Inferior parietal cortex (tissue), 1 donor: ENCODE results near the gene TTC4.
"Not testable (repeated sequence)": the region's sequence is repeated elsewhere in the genome, so short reads cannot be mapped to it uniquely, and the experiment has no call there.

Experiments used
- DNase-seq: peaks from one replicate; pipeline ENCODE4 v3.0.0-alpha.2; 2016; ENCODE audit errors: extremely low spot score

Gene TTC4

DNA sequence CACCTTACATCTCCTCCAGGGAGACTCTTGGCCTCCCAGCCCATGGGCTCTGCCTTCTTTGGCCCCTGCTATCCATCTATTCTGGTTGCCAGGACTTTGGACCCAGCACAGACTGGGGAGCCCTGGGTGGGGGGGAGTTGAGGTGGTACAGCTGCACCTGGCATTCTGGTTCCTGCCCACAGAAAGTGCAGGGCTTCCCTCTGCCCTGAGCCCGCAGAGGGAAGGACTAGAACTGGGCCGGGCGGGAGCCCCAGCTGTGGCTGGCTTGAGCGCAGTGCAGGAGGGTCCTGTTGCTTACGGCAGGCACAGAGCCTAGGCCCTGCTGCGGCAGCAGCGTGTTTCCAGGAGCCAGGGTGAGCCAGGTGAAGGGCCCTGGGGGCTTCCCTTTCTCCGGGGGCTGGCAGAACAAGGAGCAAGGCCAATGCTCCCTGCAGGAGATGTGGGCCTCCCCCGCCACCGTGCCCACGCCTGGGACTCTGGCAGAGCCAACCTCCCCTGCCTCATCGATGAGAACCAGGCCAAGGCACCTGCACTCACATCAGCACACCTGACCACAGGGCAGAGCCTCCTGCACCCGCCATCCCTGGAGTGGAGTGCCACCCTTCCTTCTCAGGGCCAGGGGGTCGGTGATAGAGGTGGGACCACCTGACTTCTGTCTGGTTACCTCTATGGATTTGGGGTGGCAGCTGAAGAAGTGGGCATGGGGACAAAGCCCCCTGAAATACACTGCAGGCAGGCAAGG is 32.6 kb downstream of the TTC4 start:
- no peak for DNase-seq

DNA sequence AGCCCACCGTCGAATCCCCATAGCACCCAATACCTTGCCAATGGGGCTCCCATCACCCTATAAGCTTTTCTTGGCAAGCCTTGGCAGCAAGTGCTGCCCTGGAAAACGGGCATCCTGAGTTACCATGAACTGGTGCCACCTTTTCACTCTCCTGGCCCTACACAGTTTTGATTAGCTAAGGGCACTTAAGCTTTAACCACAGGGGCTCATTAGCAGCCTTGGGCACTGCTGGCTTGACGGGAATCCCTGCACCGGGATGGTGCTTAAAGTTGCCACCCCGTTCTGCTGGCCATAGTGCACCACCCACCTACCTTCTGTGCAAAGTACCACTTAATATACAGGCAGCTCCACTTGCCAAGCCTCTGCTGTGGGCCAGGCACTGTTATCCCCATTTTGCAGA is 34.9 kb downstream of the TTC4 start:
- no peak for DNase-seq

DNA sequence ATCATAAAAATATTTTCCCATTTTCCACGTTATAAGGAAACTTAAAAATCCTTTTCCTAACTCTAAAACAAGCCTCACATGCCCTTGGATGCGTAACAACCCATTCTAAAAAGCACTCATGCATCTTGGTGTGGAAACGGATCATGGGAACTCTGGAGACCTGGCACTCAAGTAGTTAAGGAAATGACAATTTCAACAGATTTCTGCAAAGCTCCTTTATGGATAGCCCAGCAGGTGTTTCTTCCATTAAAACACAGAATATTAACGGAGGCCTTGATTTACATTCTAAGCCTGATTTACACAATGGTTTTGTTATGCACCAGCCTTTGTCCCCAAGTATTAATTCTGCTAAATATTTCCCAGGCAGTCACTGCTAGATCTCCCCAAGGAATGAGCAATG is 35.8 kb downstream of the TTC4 start:
- no peak for DNase-seq

DNA sequence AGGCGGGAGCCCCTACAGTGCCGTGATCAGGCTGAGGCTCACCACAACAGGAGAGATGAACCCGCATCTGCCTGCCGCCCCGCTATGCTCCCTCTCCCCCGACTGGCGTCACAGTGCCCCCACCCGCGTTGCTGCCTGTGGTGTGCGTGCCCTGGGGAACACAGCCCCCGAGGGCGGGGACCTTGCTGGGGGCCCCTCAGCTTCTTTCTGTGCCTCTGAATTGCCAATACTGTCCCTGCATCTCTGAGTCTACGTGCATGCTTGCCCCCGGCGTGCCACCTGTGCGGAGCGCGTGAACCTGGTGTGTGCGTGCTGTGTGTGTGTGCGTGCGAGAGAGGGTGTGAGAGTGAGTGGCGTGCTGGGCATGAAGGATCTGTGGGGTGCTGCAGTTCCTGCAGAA is 38.4 kb downstream of the TTC4 start:
- no peak for DNase-seq

DNA sequence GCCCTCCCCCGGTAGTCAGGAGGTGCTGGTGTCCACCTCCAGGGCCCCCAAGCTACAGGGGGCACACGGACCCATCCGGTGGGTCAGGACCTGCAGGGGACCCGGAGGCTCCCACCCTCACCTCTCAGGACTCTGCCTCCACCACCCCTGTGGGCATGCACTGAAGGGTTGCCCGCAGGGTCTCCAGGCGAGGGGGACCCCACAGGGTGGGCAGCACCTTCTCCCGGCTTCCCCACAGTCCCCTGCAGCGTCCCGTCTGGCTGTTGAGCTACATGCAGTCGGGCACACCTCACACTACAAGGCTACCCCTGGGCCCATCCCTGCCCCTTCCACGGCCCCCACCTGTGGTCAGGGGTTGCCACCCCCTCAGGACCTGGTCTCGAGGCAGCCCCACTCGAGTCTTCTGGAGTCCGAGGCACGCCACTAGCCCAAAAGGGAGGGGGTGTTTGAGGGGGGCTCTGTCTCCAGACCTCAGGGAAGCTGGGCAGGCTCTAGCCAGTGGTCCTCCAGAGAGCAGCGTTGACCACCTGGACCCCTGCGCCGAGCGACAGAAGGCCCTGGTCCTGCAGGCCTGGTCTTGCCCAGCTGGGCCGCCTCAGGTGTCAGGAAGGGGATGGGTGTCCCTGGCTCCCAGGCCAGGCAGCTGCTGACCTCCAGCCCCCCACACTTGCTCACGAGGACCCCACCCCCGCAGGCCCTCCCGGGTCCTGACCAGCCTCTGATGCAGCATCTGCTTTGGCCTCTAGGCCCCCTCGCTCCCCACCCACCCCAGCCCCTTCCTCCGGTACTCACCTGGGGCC is 39.0 kb downstream of the TTC4 start:
- DNase-seq, result no peak

DNA sequence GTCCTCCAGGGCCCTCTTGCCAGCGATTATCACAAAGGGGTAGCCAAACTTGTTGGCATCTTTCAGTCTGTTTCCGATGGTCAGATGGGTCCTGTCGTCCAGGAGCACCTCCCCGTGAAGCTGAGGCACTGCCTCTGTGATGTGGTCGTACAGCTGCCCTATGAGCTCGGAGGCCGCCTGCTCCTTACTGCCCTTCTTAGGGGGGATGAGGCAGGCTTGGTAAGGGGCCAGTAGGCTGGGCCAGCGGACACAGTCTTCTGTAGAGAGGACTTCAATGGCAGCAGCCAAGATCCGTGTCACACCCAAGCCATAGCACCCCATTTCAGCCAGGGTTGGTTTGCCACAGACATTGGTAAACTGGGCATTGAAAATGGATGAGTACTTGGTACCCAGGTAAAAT is 42.2 kb downstream of the TTC4 start:
- no peak for DNase-seq

DNA sequence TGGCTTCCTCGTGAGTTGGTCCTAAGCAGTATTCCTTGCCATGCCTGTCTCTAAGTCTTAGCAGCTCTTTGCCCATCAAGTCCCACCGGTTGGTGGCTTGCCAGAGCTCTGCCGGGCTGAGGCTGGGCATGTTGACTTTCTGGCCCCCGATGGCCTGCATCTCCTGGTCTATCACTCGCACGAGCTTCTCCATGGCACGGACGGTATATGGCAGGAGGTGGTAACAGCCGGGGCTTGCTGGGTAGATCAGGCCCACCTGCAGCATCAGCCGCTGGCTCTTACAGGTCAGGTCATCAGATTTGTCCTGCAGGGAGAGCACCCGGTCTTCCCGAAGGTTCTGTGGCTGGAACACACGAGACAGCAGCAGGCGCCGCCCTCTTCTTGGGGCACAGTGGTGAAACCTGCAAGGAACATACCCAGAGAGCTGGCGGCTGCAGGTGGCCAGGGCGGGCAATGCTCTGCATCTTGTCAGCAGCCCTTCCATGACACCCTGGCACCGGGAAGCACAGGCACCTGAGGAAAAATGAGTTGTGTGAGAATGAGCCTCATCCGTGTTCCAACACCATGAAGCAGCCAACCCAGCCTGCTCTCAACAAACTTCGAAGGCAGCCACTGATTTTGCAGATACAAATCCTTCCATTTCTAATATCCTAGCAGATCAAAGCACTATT is 43.2 kb downstream of the TTC4 start:
- no peak for DNase-seq

DNA sequence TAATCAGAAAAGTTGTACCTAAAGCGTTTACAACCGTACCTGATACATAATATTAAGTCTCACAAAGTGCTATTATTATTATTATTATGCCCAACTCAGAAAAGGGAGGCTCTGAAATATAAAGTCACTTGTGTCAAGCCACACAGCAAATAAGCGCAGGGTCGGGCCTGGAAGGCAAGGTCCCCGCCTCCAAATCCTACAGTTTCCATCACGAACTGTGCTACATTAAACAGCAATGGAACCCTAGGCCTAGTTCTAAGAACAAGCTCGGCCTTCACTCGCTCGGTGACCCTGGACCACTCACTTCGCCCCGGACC is 48.1 kb downstream of the TTC4 start:
- no peak for DNase-seq

DNA sequence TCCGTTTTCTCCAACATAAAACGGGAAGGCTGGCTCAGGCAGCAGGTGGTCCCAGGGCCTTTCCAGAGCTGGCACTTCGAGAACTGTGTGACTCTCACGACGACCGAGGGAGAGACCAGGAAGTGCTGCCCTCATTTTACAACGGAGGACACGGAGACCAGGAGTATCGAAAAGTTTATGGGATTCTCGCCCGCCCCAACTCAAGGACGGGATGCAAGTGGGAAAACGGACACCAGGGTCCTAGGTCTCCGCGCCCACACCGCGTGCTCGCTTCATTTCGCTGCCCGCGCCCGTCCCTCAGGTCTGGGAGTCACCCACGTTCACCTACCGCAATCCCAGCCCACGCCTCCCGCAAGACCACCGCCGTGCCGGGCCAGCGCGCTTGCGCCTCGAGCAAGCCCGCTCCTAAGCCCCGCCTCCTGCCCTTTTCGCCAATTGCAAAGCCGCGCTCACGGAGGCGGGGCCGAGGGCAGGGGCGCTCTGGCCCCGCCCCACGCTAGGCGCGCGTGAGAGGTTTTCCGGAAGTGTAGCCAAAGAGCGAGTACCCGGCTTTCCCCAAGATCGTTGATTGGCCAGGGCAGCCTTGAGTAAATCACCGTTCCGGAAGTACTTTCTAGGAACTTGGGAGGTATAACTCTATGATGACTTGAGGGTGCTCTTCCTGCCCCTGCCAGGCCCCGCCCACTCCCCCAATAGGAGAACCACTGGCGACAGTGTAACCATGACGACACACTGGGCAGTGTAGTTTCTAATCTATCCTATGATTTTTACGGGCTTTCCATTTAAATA is 48.7 kb downstream of the TTC4 start, which contains the start of gene PARS2:
Gene PARS2, minus strand, starts transcription at position 391 of the 789 bp plus-strand sequence. CDS start 5,362 bp downstream, outside the sequence.
- DNase-seq, result peak; percentile 100

DNA sequence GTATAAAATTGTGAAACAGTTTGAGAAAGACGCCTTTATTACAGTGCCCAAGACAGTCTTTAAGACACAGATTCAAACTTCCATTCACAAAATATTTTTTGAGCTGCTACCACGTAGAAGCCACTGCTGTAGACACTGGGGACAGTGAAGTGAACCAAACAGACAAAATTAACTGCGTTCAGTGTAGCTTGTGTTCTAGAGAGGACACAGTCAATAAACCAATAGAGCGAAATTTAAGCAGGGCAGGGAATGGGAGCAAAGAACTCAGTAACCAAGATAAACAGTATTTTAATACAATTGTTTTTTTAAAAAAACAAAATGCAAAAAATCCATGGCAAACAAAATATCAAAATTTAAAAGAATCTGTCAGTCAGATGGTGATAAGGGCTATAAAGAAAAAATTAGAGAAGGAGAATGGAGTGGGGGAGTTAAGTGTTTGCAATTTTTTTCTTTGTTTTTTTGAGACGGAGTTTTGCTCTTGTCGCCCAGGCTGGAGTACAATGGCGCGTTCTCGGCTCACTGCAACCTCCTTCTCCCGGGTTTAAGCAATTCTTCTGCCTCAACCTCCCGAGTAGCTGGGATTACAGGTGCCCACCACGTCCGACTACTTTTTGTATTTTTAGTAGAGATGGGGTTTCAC is 49.4 kb downstream of the TTC4 start:
- DNase-seq, result no peak

DNA sequence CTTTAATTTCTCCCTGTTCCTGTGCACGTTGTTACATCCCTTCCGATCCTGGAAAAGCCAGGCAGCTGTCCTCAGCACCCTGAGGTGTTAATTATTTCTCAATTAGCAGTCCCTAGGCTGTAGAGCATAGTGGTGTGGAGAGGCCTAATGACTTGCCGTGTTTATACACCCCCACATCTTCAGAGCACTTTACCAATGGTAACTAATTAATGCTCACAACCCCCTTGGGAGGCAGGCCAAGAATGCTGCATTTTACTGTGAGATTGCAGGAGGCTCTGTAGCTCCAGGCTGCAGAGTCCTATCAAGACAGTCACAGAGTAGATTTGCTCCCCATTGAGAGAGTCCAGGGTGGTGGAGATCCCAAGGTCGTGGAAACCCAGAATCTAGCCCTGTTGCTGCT is 51.1 kb downstream of the TTC4 start:
- DNase-seq, result no peak

DNA sequence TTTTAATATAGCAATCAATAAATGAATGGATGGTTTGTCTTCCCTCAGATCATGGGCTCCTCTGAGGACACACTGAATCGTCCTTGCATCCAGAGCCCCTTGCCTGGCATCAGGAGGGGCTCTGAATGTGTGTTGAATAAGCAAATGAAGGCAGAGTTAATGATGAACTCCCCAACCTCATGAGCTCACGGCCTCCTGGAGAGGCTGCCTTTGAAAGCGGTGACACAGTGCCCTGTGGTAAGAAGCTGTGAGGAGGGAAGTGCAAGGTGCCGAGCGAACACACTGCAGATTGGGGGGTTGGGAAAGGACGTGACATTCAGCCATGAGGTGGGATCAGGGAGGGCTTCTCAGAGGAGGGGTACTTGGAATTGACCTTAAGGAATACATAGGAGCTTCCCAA is 51.9 kb downstream of the TTC4 start:
- no peak for DNase-seq

DNA sequence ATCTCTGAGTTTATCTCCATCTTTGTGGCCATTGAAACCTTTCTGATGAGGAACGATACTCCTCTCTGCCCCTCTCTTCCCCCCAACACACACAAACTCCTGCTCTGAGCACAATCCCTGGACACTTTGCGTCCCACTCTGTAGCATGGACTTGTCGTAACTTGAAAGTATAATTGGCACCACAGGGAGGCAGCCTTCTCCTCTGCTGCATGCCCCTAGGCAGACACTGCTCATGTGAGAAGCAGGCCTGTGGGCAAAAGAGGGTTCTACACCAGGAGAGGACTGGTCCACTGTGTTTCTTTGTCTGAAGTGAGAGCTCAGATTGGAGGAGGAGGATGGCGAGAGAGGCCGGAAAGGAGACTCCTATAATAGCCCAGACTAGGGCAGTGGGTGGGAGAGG is 52.4 kb downstream of the TTC4 start:
- no peak for DNase-seq

DNA sequence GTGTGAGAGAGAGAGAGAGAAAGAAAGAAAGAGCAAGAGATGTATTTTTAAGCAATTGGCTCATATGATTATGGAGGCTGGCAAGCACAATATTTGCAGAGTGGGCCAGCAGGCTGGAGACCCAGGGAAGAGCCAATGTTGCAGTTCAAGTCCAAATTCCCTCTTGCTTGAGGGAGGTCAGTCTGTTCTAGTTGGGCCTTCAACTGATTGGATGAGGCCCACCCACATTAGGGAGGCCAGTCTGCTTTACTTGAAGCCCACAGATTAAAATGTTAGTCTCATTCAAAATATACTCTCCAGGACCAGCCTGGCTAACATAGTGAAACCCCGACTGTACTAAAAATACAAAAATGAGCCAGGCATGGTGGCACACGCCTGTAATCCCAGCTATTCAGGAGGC is 57.3 kb downstream of the TTC4 start:
- no peak for DNase-seq

DNA sequence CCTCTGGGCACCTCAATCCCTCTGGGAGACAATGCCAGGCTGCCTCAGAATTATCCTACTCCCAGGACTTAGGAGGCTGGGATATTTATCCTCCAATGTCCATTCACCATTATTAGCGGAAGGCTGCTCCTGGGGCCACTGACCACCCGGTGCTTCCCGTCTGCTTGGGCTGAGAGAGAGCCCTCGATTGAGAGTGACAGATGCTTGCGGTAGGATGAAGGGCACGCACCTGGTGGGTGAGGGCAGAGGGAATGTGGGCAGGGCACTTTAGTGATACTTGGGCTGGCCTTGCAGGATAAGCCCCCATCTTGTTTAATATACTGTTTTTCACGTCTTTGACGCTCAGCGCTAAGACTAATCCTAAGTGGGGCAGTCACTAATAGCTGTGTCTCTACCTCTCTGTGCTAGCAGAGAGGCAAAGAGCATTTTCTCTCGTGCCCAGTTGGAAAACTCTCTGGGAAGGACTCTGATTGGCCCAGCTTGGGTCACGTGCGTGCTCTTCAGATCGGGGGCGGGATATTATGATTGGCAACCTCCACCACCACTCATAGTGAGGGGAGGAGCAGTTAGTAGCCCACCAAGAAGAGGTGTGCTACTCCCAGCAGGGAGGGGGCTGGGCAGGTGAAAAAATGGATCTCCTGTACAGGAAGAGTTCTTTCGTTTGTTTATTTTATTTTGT is 59.3 kb downstream of the TTC4 start:
- no peak for DNase-seq

DNA sequence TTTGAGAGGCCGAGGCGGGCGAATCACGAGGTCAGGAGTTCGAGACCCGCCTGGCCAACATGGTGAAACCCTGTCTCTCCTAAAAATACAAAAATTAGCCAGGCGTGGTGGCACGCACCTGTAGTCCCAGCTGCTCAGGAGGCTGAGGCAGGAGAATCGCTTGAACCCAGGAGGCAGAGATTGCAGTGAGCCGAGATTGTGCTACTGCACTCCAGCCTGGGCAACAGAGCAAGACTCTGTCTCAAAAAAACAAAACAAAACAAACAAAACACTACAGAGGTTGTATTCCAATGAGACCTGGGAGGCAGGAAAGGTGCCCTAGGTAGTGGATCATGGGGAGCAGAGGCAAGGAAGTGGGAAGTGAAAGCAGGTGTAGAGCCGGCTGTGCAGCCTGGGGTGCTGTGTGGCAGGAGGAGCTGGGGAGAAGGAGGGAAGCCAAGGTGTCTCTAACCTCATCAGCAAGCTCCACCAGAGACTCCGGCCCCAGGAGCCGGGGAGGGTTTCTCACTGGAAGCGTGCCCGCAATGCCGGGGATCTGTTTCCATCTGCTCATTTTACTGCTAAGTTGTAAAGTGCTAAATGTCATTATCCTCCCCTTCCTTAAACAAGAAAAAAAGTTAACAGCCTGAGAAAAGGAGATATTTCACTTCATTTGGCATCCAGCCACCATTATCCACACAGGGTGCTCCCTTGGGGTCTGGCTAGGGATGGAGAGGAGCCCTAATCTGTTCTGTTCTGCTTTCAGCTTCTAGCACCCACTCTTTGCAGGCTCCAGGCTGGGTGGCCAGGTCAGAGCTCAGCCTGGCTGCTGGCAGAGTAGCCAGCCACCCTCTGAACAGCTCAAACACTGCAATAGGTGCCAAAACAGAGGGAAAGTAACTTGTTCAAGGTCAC is 60.4 kb downstream of the TTC4 start:
- not testable (repeated sequence) for DNase-seq

DNA sequence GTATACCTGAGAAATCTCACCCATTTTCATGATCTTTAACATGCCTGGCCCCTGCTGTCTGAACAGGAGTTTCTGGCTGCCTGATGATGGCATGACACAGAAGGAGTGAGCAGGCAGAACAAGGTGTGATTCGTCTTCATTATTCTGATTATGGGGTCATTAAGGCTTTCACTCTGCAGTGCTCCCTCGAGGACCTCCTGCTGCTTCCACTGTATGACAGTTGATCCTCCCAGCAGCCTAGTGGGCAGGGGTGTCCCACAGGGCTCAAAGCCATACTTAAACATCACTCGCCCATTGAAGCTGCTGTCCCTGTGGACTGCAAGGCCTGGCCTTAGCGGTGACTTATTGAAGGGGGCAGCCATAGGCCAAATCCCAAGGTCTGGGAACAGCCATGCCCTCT is 61.4 kb downstream of the TTC4 start:
- no peak for DNase-seq

DNA sequence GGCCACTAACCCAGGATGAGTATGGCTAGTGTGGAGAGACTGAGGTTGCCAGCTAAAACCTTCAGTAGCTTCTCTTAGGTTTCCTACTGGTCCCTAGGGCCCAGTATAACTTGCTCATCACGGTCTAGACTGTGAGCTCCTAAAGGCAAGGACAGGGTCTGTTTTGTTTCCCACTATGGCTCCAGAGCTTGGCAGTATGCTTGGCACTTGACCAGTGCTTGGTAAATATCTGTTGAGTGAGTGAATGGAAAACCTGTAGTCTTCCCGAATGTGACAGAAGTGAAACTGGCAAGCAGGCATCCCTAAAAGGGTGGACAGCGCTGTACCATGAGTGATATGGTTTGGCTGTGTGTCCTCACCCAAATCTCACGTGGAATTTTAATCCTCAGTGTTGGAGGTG is 61.8 kb downstream of the TTC4 start:
- DNase-seq, result no peak

DNA sequence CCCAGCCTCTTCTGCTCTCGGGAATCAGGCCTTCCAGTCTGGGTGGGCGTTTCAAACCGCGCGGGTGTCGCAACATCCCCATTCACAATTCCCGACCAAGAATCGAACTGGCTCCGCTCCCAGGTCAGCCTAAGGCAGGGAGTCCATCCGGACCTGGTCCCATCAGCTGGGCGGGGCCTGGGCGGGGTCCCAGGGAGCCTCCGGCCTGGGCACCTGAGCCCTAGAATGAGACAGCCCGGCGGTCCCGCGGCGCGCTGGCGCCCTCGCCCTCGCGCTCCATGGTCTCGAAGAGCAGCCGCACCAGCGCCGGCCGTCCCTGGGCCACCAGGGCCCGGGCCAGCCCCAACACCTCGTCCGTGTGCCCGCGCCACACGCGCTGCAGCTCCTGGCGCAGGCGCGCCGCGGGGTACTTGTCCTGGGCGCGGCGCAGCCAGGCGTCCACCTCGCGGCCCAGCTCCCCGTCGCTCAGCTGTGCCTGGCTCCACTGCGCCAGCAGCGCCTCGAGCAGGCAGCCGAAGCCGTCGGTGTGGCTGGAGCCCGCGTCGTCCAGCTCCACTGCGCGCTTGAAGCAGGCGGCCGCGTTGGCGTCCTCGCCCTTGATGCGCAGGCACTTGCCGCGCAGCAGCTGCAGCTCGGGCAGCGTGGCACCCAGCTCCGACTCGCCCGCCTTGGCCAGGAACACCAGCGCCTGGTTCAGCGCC is 65.5 kb downstream of the TTC4 start:
- DNase-seq, result no peak
